Hematopoietic multipotent progenitor cell (in vitro differentiated cells): ENCODE measurements around the gene PSMD7. TPM values are rescaled to one million over a fixed set of nuclear protein-coding genes. Genes with fewer than 3 reads are reported as not detected.
A peak's percentile ranks its signal among the peaks of the same experiment; 100 is the strongest.
"Not testable (repeated sequence)": the region's sequence is repeated elsewhere in the genome, so short reads cannot be mapped to it uniquely, and the experiment has no call there.

ENCODE experiments used
- DNase-seq, 3 donors: peaks; one replicate each; pipeline ENCODE4 v3.0.0-alpha.2; 2011 to 2015; ENCODE audit warnings: low read depth in 2 of 3, low spot score in 2 of 3
- total RNA-seq: library from RNA; depleted of rRNA; stranded (reverse); fragments of >200 nt; gene quantifications from one replicate; pipeline ENCODE4 v1.2.3, GENCODE V29; 2012

The PSMD7 gene
- total RNA-seq, 1 donor = 42.3 TPM

DNA sequence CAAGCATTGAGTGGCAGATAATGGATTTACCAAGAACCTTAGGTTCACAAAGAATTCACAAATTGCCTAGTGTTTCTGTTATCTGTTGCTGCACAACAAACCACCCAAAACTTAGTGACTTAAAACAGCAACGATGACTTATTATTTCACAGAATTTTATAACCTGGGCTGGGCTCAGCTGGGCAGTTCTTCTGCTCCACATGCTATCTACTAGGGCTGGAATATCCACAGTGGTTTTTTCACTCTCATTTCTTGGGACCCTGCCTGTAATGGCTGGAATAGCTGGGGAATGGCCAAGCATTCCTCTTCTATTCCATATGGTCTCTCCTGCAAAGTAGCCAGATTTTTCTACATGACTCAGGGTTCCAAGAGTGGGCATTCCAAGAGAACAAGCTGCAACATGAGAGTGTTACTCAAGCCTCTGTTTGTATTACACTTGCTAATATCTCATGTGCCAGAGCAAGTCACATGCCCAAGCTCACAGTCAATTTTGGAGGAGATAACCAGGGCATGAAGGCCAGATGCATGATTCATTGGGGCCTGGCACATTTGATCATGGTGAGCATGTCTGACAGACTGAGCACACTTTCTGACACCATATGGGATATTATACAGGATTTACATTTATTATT is 4.9 kb upstream of the PSMD7 start:
- no peak for DNase-seq

GRCh38 chr16:74296104-74296431 is 546 bp upstream of the PSMD7 start:
- DNase-seq = no peak

DNA sequence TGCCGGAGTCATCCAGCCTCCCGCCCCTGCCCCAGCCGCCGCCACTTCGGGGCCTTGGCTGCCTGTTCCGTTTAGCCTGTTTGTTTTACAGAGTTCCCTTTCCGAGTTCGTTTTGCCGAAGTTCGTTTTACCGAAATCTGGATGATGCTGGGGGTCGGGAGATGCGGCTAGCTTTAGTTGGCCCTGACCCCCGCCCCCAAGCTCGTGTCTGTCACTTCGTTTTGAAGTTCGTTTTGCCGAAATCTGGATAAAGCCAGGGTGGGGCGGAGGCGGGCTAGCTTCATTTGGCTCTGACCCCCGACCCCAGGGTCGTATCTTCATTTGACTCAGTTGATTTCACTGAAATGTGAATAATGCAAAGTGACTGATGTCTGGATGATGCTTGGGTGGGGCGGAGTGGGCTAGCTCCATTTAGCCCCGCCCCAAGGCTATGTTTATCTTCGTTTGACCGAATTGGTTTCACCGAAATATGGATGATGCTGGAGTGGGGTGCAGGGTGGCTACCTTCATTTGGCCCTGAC is 591 bp downstream of the PSMD7 start:
- DNase-seq = peak in 1 of 3 donors; percentile 44

GRCh38 chr16:74298104-74298503 is 1.5 kb downstream of the PSMD7 start:
- no peak for DNase-seq

GRCh38 chr16:74302341-74302740 is 5.7 kb downstream of the PSMD7 start:
- DNase-seq = no peak

DNA sequence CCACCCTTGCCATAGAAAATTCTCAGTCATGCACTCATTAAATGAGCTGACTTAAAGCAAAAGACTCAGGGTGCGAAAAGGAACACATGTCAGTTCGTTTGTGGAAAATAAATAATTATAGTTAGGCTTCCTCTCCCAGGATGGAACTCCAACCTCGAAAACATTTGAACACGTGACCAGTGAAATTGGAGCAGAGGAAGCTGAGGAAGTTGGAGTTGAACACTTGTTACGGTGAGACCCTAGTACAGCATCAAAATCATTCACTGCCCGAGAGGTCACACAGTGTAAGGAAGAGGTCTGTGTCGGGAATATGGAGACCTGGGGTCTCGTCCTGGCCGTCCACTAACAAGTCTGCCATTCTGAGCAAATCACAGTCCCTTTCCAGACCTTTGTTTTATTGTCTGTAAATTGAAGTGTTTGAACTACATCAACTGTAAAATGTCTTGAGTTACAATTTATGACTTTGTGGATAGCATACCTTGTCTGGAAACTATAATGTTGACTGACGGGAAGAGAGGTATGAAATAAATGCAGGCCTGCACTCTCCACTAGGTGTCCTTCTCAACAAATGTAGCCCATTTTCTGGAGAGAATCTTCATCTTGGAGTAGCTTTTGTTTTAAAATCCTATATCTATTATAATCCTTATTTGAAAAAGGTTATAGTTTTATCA is 7.7 kb downstream of the PSMD7 start:
- peak in 1 of 3 donors; percentile 14 for DNase-seq

GRCh38 chr16:74304835-74305176 is 8.2 kb downstream of the PSMD7 start:
- no peak for DNase-seq

- DNase-seq = no peak
These were observed 8.7 kb downstream of the PSMD7 start for GRCh38 chr16:74305281-74305680.

GRCh38 chr16:74305978-74306784 is 9.6 kb downstream of the PSMD7 start:
- peak in 1 of 3 donors; percentile 20 for DNase-seq

DNA sequence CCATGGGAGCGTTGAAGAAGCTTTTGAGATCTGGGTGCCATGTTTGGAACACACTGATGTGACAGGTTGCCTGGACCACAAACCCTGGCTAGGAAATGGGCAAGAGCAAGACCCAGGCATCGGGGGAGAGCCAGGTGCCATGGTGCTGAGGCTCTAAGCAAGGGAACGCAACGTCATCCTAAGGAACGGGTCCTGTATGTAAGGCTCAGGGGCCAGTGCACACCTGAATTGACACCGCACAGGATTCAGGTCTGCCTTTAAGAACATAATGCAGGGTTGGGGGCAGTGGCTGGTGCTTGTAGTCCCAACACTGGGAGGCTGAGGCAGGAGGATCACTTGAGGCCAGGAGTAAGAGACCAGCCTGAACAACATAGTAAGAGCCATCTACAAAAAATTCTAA is 10.8 kb downstream of the PSMD7 start:
- no peak for DNase-seq

DNA sequence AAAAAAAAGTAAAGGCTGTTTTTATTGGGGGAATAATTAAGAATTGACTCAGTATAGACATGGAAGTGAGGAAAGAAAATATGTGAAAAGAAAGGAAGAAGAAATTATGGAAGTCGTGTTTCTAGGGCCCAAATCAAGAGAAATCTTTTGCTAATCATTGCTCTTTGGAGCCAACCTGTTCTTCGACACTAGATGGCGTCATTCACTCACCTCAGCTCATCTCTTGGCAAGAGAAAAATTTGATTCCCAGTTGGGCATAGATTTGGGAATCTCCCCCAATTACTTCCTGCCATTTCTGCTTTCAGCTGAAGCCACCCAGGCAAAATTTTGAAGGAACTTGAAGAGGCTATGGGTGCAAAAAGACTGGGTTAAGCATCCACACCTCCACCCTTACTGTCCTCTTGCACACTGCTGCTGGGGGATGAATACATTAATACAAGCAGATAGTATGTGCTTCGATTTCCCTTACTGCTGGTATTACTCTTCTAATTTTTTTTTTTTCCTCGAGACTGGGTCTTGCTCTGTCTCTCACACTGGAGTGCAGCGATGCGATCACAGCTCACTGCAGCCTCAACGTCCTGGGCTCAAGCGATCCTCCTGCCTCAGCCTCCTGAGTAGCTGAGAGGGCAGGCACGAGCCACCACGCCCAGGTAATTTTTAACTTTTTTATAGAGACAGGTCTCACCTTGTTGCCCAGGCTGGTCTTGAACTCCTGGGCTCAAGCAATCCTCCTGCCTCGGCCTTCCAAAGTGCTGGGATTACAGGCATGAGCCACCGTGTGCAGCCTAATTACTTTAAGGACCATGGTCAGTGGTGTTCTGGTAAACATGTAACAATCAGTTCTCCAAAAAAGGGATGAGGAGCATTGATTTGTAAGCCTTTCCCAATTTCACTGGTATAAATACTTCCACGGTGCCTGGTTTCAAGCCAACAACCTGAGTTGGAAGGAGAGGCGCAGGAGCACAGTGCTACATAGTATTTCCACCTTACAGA is 13.5 kb downstream of the PSMD7 start:
- peak in 2 of 3 donors; percentile 38 to 45 for DNase-seq

- DNase-seq = no peak
These were observed 18.4 kb downstream of the PSMD7 start for GRCh38 chr16:74315059-74315458.

- no peak for DNase-seq
These were observed 24.1 kb downstream of the PSMD7 start for GRCh38 chr16:74320707-74321106.

DNA sequence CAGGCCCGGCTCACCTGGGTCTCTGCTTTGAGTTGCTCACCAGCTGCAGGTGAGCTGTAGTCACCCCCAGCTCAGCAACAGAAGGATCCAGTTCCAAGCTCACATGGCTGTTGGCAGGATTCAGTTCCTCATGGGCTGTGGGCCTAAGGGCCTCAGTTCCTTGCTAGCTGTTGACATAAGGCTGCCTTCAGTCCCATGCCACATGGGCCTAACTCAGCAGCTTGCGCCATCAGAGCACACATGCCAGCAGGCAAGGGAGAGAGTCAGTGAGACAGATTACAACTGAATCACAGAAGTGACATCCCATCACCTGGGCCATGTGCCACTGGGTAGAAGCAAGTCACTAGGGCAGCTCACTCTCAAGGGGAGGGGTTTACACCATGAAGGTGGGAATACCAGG is 24.7 kb downstream of the PSMD7 start:
- no peak for DNase-seq

DNA sequence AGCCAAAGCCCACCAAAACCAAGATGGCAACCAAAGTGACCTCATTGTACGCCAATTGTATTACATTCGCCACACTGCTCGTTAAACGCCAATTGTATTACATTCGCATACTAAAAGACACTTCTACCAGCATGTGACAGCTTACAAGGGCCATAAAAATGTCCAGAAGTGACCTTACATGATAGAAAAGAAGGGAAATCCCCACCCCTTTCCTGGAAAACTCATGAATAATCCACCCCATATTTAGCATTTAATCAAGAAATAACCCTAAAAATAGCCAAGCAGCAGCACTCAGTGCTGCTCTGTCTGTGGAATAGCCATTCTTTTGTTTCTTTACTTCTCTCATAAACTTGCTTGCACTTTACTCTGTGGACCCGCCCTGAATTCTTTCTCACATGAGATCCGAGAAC is 25.7 kb downstream of the PSMD7 start:
- DNase-seq = no peak

GRCh38 chr16:74324777-74325176 is 28.2 kb downstream of the PSMD7 start:
- not testable (repeated sequence) for DNase-seq

DNA sequence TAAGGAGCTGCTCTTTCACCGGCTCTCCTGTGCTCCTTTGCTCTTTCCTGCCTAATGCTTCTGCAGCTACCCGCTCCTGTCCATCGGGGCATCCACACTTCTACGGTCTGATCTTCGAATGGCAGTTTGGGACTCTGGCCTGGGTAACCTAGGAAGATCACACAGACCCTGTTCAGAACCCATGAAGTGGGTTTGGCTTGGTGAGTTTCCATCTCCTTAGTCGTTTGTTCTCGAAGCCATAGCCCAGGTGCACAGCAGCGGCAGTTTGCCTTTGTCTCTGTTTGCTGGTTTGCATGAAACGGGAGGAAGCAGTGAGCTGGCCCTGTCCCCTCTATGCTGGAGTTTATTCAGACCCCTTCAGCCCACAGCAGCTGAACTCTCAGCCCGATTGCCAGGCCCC is 29.0 kb downstream of the PSMD7 start:
- DNase-seq = no peak

GRCh38 chr16:74328346-74328745 is 31.7 kb downstream of the PSMD7 start:
- DNase-seq = not testable (repeated sequence)

DNA sequence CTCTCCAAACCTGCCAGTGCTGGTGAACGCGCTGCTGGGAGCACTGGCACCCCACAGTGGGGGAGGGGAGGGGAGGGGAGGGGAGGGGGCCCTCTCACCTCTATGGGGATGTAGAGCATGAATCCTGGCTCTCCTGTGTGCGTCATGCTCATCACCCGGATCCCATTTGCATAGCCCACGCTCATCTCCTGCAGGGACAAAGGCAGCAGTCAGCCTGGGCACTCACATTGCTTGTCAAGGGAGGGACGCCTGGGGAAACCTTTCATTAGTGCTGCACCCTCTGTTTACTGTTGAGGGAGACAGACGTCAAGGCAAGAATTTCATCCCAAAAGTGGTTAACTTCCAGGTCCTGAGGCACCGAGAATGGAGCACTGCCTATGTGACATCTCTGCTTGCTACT is 35.9 kb downstream of the PSMD7 start:
- DNase-seq = not testable (repeated sequence)

DNA sequence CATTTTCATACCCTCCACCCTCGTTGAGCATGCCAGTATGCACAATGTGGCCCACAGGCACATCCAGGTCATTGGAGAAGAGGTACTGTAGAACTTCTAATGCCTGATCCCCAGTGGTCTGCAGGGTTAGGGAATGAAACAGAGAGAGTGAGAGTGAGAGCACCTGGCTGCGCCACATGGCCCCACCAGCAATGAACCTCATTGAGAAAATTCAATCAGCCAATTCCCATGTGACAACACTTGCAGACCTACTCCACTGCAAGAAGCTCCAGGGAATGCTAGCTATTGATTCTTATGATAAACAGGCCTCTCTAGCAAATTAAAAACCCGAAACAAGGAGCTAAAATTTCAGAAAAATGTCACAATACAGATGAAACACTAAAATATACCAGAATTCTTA is 40.9 kb downstream of the PSMD7 start:
- DNase-seq = not testable (repeated sequence)
